ENCODE measurements around the gene B4GALT3.
"Not testable (repeated sequence)": the region's sequence is repeated elsewhere in the genome, so short reads cannot be mapped to it uniquely, and the experiment has no call there.

B4GALT3 gene

DNA sequence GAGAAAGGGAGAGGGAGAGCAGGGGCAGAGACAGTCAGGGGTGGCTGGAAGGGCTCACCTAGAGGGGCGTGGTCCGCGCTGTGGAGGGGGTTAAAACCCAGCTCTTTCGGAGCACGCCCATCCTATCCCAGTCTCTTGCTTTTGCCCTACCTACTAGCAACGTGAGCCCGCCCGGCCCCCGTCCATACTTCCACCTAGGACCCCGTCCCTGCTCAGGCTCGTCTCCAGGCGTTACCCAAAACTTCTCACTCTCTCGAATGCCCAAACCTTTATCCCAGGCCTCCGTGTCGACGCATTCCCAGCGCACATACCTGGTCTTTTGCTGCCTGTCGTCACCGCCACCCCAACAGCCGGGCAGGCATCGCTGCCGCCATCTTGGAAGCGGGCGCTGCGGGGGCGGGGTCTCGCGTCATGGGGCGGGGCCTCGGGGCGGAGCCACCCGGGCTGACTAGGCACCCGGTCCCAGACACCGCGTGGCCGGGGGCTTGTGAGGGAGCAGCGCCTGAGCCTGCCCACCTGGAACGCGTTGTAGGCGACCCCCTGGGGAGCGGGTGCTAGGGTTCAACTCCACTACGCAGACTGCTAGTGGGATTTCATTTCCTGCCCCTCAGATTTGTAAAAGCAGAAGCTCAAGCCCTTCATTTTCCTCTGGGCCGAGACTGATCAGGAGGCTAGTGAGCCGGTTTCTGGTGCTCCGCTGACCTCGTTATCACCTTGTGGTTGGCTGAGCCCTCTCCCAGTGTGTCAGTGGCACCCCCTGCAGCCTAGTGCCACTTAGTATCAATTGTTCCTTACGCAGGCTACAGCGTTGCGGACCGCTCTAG is at the start of gene B4GALT3:
Gene B4GALT3, minus strand, starts transcription at position 396 of the 824 bp plus-strand sequence. CDS start 1,447 bp downstream, outside the sequence.
- H3K9me3 Mint-ChIP-seq: no peaks in the 10 kb centered on the region
- peak within 1 kb of the TSS; percentile 99 for H3K4me3 Mint-ChIP-seq

DNA sequence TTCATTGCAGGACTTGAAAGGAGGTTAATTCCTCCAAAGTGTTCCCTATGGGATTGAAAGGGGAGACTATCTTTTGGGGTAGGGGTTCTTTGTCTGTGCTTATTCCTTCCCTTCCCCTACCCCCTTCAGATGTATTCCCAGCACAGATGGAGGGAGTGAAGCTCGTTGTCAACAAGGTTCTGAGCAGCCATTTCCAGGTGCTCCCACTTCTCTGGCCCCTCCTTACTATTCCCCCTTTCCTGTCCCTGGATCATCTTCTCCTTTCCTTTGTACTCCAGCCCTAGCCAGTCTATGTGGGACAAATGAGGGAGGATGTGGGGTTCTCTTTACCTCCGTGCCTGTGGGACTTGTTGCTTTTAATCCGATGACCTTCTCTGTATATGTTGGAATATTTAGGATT is 49.5 kb upstream of the B4GALT3 start:
- ATAC-seq (no peak), DNase-seq (ENCODE audit: low spot score in 2 of 2) (no peak)
- peaks cover 31% of the 10 kb centered on the region for H3K4me1 Mint-ChIP-seq
- H3K9me3 Mint-ChIP-seq: no peaks in the 10 kb centered on the region
- H3K4me3 Mint-ChIP-seq: peak overlapping the region; percentile 97
- H3K36me3 Mint-ChIP-seq: peaks cover 22% of the 10 kb centered on the region
- peak overlapping the region; percentile 95 for H3K27ac Mint-ChIP-seq

More for the DNA sequence above, at the start of gene B4GALT3:
- H3K27ac Mint-ChIP-seq: peak within 1 kb of the TSS; percentile 99
- H3K4me1 Mint-ChIP-seq: peaks cover 82% of the 10 kb centered on the region
- H3K36me3 Mint-ChIP-seq: peaks cover 50% of the 10 kb centered on the region
- ATAC-seq (peak; percentile 88), DNase-seq (ENCODE audit: low spot score in 2 of 2) (peak; percentile 99)

DNA sequence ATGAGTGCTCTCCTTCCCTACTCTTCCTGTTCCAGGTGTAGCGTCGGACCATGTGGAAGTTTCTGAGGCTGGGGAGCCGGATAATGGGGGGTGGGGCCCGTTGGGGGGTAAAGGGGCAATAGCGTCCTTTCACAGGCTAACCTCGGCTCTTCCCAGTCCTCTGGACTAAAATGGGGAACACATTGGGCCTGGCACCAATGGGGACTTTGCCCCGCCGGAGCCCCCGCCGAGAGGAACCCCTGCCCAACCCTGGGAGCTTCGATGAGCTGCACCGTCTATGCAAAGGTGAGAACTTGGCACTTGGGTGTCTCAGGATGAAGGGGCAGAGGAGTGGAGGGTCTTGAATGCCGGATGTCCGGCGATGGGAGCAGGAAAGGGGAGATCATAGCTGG is 49.0 kb upstream of the B4GALT3 start:
- peaks cover 22% of the 10 kb centered on the region for H3K36me3 Mint-ChIP-seq
- ATAC-seq: no peak
- no peaks in the 10 kb centered on the region for H3K9me3 Mint-ChIP-seq
- H3K27ac Mint-ChIP-seq: peak overlapping the region; percentile 95
- H3K4me1 Mint-ChIP-seq: peaks cover 31% of the 10 kb centered on the region
- DNase-seq (ENCODE audit: low spot score in 2 of 2): peak in 1 of 2 donors; percentile 64
- H3K4me3 Mint-ChIP-seq: peak overlapping the region; percentile 97

DNA sequence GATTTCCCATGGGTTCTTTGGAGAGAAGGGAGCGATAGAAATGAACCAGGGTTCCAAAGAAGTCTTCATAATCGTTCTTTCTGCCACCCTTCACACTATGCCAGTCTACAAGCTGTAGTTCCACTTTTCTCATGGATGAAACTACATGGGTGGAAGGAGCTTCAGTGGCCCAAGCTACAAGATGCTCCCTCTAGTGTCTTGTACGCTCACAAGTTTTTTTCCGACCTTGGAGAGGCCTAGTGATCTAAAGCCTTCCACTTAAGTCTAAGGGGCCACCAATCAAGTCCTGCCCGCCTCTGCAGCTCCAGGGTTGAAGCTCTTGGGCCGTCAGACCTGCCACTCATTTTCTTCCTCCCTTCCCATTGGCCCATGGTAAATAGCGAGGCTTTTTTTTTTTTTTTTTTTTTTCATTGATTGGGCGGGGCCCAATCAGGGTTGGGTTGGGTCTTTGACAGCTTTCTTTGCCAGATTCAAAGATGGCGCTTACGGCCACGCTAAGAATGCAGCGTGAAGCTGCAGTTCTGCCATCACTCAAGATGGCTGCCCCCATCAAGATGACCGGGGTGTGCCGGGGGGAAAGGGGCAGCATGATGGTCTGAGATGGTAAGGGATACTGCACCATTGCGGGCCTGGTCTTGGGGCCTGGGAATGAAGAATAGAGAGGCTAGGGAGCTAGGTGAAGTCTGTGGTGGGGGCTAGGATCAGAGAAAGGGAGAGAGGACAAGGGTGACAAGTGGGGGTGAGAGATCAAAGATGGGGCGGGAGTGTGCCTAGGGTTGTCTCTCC is 48.4 kb upstream of the B4GALT3 start, which contains the start of gene TOMM40L:
Gene TOMM40L, plus strand, starts transcription at position 527 of the 786 bp plus-strand sequence. CDS start 430 bp downstream, outside the sequence.
- H3K4me1 Mint-ChIP-seq: peaks cover 31% of the 10 kb centered on the region
- ATAC-seq (peak; percentile 98), DNase-seq (ENCODE audit: low spot score in 2 of 2) (peak; percentile 72 to 94)
- H3K36me3 Mint-ChIP-seq: peaks cover 22% of the 10 kb centered on the region
- peak within 1 kb of the TSS; percentile 95 for H3K27ac Mint-ChIP-seq
- H3K9me3 Mint-ChIP-seq: no peaks in the 10 kb centered on the region
- peak within 1 kb of the TSS; percentile 97 for H3K4me3 Mint-ChIP-seq

DNA sequence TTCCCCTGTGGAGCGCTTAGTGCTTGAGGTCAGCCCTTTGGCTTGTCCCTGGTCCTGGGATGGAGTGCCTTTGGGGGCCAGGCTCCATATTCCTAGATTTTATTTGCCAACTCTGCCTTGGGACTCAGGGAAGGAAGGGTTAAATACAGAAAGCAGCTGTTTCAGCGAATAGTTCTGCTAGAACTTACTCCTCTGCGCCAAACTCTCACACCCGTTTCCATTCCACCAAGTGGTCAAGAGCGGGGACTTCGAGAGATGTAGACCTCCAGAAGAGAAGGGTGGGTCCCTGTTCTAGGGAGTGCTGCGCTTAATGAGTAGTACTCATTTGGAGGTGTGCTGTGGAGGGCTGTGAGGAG is 47.8 kb upstream of the B4GALT3 start:
- ATAC-seq (peak; percentile 1), DNase-seq (ENCODE audit: low spot score in 2 of 2) (no peak)

DNA sequence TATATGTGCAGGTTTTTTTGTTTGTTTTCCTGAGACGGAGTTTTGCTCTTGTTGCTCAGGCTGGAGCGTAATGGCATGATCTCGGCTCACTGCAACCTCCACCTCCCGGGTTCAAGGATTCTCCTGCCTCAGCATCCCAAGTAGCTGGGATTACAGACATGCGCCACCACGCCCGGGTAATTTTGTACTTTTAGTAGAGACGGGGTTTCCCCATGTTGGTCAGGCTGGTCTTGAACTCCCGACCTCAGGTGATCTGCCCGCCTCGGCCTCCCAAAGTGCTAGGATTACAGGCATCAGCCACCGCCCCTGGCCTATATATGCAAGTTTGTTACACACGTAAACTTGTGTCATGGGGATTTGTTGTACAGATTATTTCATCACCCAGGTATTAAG is 47.4 kb upstream of the B4GALT3 start:
- not testable (repeated sequence) for DNase-seq (ENCODE audit: low spot score in 2 of 2); H3K4me3 Mint-ChIP-seq; ATAC-seq; H3K9me3 Mint-ChIP-seq
- peak overlapping the region; percentile 95 for H3K27ac Mint-ChIP-seq
- H3K4me1 Mint-ChIP-seq: peaks cover 31% of the 10 kb centered on the region
- peaks cover 14% of the 10 kb centered on the region for H3K36me3 Mint-ChIP-seq

More for the DNA sequence above, 47.8 kb upstream of the B4GALT3 start:
- Mint-ChIP-seq H3K4me3 (peak overlapping the region; percentile 97), H3K4me1 (peaks cover 31% of the 10 kb centered on the region), H3K27ac (peak overlapping the region; percentile 95), H3K36me3 (peaks cover 17% of the 10 kb centered on the region), H3K9me3 (no peaks in the 10 kb centered on the region)

DNA sequence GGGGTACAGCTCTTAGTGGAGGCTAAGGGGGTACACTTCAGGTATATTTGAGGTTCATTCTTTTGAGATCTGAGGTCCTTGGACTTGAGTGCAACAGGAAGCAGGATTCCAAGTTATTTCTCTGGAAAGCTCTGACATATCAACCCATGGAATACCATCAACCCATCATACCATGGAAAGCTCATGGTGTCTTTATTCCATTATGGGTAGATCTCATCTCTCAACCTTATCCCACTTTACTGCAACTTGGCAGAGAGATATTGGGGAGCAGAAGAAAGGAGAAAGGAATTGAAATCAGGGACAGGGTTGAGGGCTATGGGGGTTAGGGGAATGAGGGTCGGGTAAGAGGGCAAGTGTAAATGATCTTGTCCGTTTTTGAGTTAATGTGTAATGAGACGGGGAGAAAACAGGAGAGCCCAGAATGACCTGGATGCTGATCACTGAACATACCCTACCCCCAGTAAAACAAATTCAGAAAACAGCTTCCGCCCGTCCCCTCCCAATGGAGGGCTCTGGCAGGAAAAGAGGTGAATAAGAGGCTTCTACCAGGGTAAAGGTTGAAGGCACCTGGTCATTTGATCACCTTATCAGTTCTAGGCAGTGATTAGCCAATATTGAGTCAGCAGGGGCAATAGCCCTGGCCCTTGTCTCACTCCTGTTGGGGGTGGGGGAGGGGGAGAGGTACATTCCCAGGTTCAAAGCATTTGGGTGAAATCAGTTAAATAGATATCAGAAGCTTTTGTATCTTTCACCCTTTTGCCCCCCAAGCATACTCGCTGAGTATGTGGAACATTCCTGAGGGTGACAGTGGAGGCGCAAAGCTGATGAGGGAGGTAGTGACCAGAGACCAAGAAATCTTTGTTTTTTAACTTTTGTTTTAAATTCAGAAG is 46.7 kb upstream of the B4GALT3 start:
- peaks cover 31% of the 10 kb centered on the region for H3K4me1 Mint-ChIP-seq

DNA sequence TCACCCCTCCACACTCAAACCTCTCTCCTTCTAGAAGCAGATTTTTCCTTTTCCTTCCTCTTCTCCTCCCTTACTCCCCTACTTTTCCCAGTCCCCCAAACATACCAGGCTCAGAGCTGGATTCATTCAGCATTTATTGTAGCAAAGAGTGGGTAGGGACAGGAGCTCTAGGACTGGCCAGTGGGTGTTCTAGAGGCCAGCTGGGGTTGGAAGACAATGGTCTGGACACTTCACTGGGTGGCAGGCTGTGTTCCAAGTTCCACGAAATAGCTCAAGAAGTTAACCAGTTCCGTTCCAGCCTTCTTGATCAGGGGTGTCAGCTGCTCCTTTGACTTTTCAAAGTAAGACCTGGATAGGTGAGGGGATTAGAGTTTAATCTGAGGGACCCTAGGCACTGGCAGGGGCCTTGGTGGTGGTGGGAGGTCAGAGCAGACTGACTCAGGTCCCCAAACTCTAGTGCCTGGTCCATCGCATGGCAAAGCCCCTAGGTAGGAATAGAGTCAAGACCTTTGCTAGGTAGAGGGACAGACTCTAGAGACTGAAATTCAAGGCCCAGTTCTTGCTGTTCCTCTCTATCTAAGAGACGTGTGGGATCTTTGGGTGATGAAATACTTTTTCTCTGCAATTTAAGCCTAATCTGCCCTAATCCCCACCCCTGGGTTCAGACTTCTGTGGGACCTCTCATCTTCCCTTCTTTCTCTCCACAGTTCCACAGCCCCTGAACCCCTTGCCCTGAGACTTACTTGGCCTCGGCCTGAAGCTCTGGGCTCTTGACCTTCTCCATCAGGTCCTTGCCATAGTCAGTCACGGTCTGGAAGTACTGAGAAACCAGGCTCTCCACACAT is 45.1 kb upstream of the B4GALT3 start:
- Mint-ChIP-seq H3K4me3 (no peak overlapping the region), H3K4me1 (peaks cover 37% of the 10 kb centered on the region), H3K36me3 (no peaks in the 10 kb centered on the region), H3K27ac (no peak overlapping the region), H3K9me3 (no peaks in the 10 kb centered on the region)
- ATAC-seq: no peak
- no peak for DNase-seq (ENCODE audit: low spot score in 2 of 2)

More for the DNA sequence above, 46.7 kb upstream of the B4GALT3 start:
- DNase-seq (ENCODE audit: low spot score in 2 of 2) (no peak), ATAC-seq (no peak)
- no peaks in the 10 kb centered on the region for H3K9me3 Mint-ChIP-seq
- peaks cover 14% of the 10 kb centered on the region for H3K36me3 Mint-ChIP-seq
- no peak overlapping the region for H3K4me3 Mint-ChIP-seq
- peak overlapping the region; percentile 71 for H3K27ac Mint-ChIP-seq

DNA sequence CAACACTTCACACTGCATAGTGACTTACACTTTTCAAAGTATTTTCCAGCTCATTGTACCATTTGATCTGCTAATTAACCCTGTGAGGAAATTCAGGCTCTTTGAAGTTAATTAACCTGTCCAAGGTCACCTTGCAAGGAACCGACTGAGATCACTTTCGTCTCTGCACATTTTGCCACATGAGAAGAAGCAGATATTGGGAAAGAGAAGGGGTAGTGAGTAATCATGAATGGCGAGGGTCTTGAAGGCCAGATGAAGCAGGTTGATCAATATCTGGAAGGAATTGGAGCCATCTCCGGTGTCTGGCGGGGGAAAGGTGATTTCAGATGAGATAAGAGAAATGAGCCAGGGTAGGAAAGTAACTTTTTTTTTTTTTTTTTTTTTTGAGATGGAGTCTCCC is 42.7 kb upstream of the B4GALT3 start:
- H3K4me1 Mint-ChIP-seq: peaks cover 29% of the 10 kb centered on the region
- H3K36me3 Mint-ChIP-seq: peaks cover 4% of the 10 kb centered on the region
- no peak overlapping the region for H3K27ac Mint-ChIP-seq
- DNase-seq (ENCODE audit: low spot score in 2 of 2) (no peak), ATAC-seq (no peak)
- no peaks in the 10 kb centered on the region for H3K9me3 Mint-ChIP-seq
- H3K4me3 Mint-ChIP-seq: no peak overlapping the region

DNA sequence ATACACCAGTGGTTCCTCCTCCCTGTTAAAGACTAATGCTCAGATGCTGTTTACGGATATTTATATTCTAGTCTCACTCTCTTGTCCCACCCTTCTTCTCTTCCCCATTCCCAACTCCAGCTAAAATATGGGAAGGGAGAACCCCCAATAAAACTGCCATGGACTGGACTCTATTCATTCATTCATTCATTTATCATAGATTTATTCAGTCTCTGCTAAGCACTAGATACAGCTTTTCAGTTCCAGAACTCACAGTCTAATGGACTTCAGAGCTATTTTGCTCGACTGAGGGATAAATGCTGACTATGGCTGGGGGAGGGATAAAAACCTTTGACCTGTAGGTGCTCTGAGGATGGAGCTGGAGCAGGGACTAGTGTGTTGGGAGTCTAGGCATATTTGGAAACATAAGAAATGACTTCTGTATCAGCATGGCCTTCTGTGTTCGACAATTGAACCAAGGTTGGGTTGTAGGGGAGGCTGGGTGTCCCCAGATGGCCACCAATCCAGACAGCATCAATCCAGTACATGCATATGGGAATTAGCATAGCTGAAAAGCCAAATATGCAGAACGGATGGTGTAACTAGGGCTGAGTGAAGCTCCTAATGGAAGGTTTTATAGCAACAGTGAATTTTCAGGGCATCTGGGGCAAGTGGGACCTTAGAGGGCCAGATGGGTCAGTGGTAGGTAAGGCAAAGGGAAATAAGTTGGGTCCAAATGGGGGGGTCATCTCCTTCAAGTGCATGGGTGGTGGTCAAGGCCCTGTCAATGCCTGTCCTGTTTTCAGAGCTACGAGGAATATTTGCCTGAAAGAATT is 42.0 kb upstream of the B4GALT3 start:
- peaks cover 29% of the 10 kb centered on the region for H3K4me1 Mint-ChIP-seq
- H3K9me3 Mint-ChIP-seq: no peaks in the 10 kb centered on the region
- ATAC-seq (no peak), DNase-seq (ENCODE audit: low spot score in 2 of 2) (no peak)
- no peak overlapping the region for H3K27ac Mint-ChIP-seq
- no peak overlapping the region for H3K4me3 Mint-ChIP-seq
- H3K36me3 Mint-ChIP-seq: peaks cover 11% of the 10 kb centered on the region

DNA sequence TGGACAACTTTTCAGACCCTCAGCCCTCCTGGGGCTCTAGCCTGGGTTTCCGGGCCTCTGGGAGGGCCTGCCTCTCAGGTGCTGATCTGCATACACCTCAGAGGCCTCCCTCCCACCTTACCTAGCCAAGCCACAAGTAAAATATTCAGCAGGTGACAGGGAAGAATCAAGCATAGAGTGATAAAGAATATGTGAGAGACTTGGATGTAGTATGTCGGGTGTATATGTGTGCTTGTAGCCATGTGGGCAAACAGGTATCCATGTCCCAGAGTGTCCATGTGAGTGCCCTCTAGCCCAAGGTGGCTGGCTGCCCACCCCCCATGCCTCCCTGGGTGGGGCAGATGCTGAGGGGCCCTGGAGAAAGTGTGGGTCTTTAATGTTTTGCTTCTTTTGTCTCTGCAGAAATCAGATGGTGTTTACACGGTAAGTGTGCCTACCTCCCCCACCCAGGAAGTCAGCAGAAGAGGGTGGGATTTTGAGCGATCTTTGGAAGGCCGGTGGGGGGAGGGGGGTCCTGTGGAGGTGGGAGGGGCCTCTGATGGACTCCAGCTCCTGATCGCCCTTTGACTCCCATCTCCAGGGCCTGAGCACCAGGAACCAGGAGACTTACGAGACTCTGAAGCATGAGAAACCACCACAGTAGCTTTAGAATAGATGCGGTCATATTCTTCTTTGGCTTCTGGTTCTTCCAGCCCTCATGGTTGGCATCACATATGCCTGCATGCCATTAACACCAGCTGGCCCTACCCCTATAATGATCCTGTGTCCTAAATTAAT is 41.2 kb upstream of the B4GALT3 start:
- ATAC-seq (no peak), DNase-seq (ENCODE audit: low spot score in 2 of 2) (no peak)
- peaks cover 19% of the 10 kb centered on the region for H3K36me3 Mint-ChIP-seq
- H3K27ac Mint-ChIP-seq: peak overlapping the region; percentile 87
- H3K4me3 Mint-ChIP-seq: no peak overlapping the region
- H3K9me3 Mint-ChIP-seq: no peaks in the 10 kb centered on the region
- peaks cover 29% of the 10 kb centered on the region for H3K4me1 Mint-ChIP-seq

DNA sequence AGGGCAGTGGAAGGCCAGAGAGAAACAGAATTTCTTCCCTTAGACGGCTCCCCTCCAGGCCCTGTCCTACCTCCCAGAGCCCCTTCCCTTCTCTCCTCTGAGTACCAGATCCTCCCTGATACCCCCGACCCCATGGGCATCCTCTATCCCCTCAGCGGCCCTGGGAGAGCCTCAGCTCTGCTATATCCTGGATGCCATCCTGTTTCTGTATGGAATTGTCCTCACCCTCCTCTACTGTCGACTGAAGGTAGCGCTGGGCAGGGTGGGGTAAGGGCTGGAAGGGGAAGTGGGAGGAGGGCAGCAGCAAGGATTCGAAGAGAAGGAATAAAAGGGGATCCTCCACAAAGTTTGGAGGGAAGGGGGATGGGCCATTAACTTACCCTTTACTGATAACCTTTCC is 40.5 kb upstream of the B4GALT3 start:
- ATAC-seq: peak; percentile 2
- no peaks in the 10 kb centered on the region for H3K9me3 Mint-ChIP-seq
- peak overlapping the region; percentile 87 for H3K27ac Mint-ChIP-seq
- H3K4me1 Mint-ChIP-seq: peaks cover 29% of the 10 kb centered on the region
- peaks cover 26% of the 10 kb centered on the region for H3K36me3 Mint-ChIP-seq
- no peak for DNase-seq (ENCODE audit: low spot score in 2 of 2)
- H3K4me3 Mint-ChIP-seq: no peak overlapping the region
